Keratinocyte (primary cell): Measurements from ENCODE around the gene ELF1. TPM values are rescaled to one million over a fixed set of nuclear protein-coding genes. Genes with fewer than 3 reads are reported as not detected.
"Not testable (repeated sequence)": the region's sequence is repeated elsewhere in the genome, so short reads cannot be mapped to it uniquely, and the experiment has no call there.

Experiments used
- DNase-seq: peaks from one replicate; pipeline ENCODE4 v3.0.0-alpha.2; 2011; ENCODE audit warnings: low read depth, missing footprints, low spot score
- FAIRE-seq: peaks from 2 replicates; lab custom pipeline; 2011; peaks lifted over from hg19 to GRCh38; lab: Jason Lieb, UNC
- H2AFZ ChIP-seq: 2 replicates; pipeline ENCODE4 v1.6.0; 2012; ENCODE audit warnings: low read length, control low read depth, inconsistent platforms; ENCODE audit not compliant: control insufficient read depth
- H3K27ac ChIP-seq: 2 replicates; pipeline ENCODE4 v1.5.1; 2011; ENCODE audit warnings: low read length; ENCODE audit not compliant: control insufficient read depth, insufficient read depth
- H3K27me3 ChIP-seq: 3 replicates; pipeline ENCODE4 v1.6.0; 2011; ENCODE audit warnings: low read length; ENCODE audit not compliant: control insufficient read depth, insufficient read depth; ENCODE audit errors: extremely low read depth
- H3K36me3 ChIP-seq, 2 experiments: 2 replicates in 1 of 2; 3 replicates in 1 of 2; pipeline ENCODE4 v1.5.1; 2011; ENCODE audit warnings: low read length in 2 of 2, mild to moderate bottlenecking in 1 of 2; ENCODE audit not compliant: control insufficient read depth in 2 of 2, insufficient read depth in 2 of 2; ENCODE audit errors: extremely low read depth in 1 of 2
- H3K4me1 ChIP-seq: 3 replicates; pipeline ENCODE4 v1.5.1; 2011; ENCODE audit warnings: low read length; ENCODE audit not compliant: control insufficient read depth, insufficient read depth; ENCODE audit errors: extremely low read depth
- H3K4me2 ChIP-seq: 3 replicates; pipeline ENCODE4 v1.6.0; 2011; ENCODE audit warnings: low read depth, low read length; ENCODE audit not compliant: control insufficient read depth, insufficient read depth; ENCODE audit errors: extremely low read depth
- H3K4me3 ChIP-seq, 3 experiments: fragments of 200-600 bp in 1 of 3; sonication (generic) in 1 of 3; 2 replicates in 2 of 3; 3 replicates in 1 of 3; pipeline ENCODE4 v1.5.1; 2011 to 2016; ENCODE audit warnings: low read length in 3 of 3, mild to moderate bottlenecking in 3 of 3, control low read depth in 2 of 3, inconsistent platforms in 1 of 3, low read depth in 1 of 3, mixed read lengths in 1 of 3, mixed run types in 1 of 3, moderate library complexity in 1 of 3; ENCODE audit not compliant: control insufficient read depth in 2 of 3, insufficient read depth in 2 of 3; ENCODE audit errors: extremely low read depth in 1 of 3
- H3K79me2 ChIP-seq: 2 replicates; pipeline ENCODE4 v1.6.0; 2012; ENCODE audit warnings: low read length; ENCODE audit not compliant: control insufficient read depth, insufficient read depth
- H3K9ac ChIP-seq: 3 replicates; pipeline ENCODE4 v1.6.0; 2011; ENCODE audit warnings: low read length; ENCODE audit not compliant: control insufficient read depth, insufficient read depth; ENCODE audit errors: extremely low read depth
- H3K9me1 ChIP-seq: 3 replicates; pipeline ENCODE4 v1.6.0; 2011; ENCODE audit warnings: low read length; ENCODE audit not compliant: control insufficient read depth, insufficient read depth; ENCODE audit errors: extremely low read depth
- H3K9me3 ChIP-seq: 2 replicates; pipeline ENCODE4 v1.5.1; 2012; ENCODE audit warnings: low read depth, low read length; ENCODE audit not compliant: control insufficient read depth
- H4K20me1 ChIP-seq: 3 replicates; pipeline ENCODE4 v1.6.0; 2011; ENCODE audit warnings: low read length; ENCODE audit not compliant: control insufficient read depth, insufficient read depth; ENCODE audit errors: extremely low read depth
- EZH2 ChIP-seq: IDR thresholded peaks from one replicate; pipeline ENCODE4 v1.6.1; 2012; ENCODE audit warnings: inconsistent platforms, mild to moderate bottlenecking, low read length, moderate library complexity
- dilution Hi-C: fragments of 300-500 bp; cut with MboI; formaldehyde crosslinking; loops from one replicate; pipeline ENCODE4 v1.7.0; 2020; ENCODE audit warnings: low sequenced_read_pairs; ENCODE audit not compliant: extremely low pct_ligation_motif_present
- polyA plus RNA-seq, 5 experiments: library from polyadenylated mRNA; depleted of rRNA in 3 of 5; stranded (reverse) in 3 of 5; stranded (forward) in 1 of 5; unstranded in 1 of 5; fragments of >200 nt; gene quantifications; 1 replicate in 1 of 5; 2 replicates in 3 of 5; 3 replicates in 1 of 5; pipeline versions ENCODE4 v1.2.1 to v1.2.3, GENCODE V29; 2011 to 2012; ENCODE audit warnings: missing spikeins in 2 of 5, low read depth in 1 of 5, low replicate concordance in 1 of 5
- TF ChIP-seq, protein P1 (sequence below), 3 experiments: IDR thresholded peaks in 1 of 3; conservative IDR thresholded peaks in 1 of 3; optimal IDR thresholded peaks in 1 of 3; 2 replicates in 2 of 3; 3 replicates in 1 of 3; pipeline versions ENCODE3 to v1.5.1; 2011; ENCODE audit warnings: low read length in 3 of 3, mild to moderate bottlenecking in 3 of 3, moderate library complexity in 2 of 3, control low read depth in 1 of 3, inconsistent platforms in 1 of 3; ENCODE audit not compliant: insufficient read depth in 2 of 3; ENCODE audit errors: extremely low read depth in 1 of 3

The ELF1 gene
- polyA plus RNA-seq, 1 donor (not counting 4 experiments of a cell fraction or from before 2014, with no cell fraction given) = 57.6 TPM

GRCh38 chr13:40932252-40932651 is 86.9 kb downstream of the ELF1 start:
- TF ChIP-seq, protein P1, sequence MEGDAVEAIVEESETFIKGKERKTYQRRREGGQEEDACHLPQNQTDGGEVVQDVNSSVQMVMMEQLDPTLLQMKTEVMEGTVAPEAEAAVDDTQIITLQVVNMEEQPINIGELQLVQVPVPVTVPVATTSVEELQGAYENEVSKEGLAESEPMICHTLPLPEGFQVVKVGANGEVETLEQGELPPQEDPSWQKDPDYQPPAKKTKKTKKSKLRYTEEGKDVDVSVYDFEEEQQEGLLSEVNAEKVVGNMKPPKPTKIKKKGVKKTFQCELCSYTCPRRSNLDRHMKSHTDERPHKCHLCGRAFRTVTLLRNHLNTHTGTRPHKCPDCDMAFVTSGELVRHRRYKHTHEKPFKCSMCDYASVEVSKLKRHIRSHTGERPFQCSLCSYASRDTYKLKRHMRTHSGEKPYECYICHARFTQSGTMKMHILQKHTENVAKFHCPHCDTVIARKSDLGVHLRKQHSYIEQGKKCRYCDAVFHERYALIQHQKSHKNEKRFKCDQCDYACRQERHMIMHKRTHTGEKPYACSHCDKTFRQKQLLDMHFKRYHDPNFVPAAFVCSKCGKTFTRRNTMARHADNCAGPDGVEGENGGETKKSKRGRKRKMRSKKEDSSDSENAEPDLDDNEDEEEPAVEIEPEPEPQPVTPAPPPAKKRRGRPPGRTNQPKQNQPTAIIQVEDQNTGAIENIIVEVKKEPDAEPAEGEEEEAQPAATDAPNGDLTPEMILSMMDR (optimal IDR thresholded peaks at IDR 0.05 in 1 of 3, IDR thresholded peaks at IDR 0.05 in 1 of 3, conservative IDR thresholded peaks at IDR 0.05 in 1 of 3; ENCODE audit: extremely low read depth in 1 of 3, insufficient read depth in 2 of 3, low read length in 3 of 3) = no peak
- no peak for TF ChIP-seq EZH2
- Histone ChIP-seq H3K79me2 (peaks cover 5% of the 10 kb centered on the region), H3K9me1 (no peaks in the 10 kb centered on the region), H3K9me3 (no peaks in the 10 kb centered on the region), H3K27ac (no peak overlapping the region), H3K27me3 (no peaks in the 10 kb centered on the region), H2AFZ (no peak overlapping the region), H3K36me3 (peaks cover 8 to 17% of the 10 kb centered on the region in 2 experiments), H3K4me1 (no peaks in the 10 kb centered on the region), H3K4me3 (no peak overlapping the region), H3K9ac (no peak overlapping the region), H4K20me1 (no peaks in the 10 kb centered on the region), H3K4me2 (no peak overlapping the region)
- DNase-seq (no peak), FAIRE-seq (no peak)
- dilution Hi-C loops = no loop called here

DNA sequence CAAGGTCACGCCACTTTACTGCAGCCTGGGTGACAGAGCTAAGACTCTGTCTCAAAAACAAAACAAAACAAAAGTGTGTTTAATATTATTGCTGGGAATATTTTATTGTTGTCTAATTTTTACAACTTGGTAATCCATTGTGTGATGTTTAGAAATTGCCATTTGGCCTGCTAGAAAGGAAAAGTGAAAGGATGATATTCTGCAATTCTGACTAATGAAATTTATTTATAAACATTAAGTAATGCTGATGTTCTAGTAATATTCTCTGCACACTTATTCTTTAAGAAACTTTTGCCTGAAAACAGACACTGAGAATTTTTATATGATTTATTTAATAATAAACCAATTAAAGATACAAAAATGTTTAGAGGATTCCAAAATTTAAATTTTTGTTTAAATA is 87.4 kb downstream of the ELF1 start:
- TF ChIP-seq, protein P1 (optimal IDR thresholded peaks at IDR 0.05 in 1 of 3, IDR thresholded peaks at IDR 0.05 in 1 of 3, conservative IDR thresholded peaks at IDR 0.05 in 1 of 3; ENCODE audit: extremely low read depth in 1 of 3, insufficient read depth in 2 of 3, low read length in 3 of 3) = no peak
- TF ChIP-seq EZH2 = no peak
- FAIRE-seq = no peak
- dilution Hi-C loops = no loop called here

GRCh38 chr13:40929883-40930282 is 89.2 kb downstream of the ELF1 start:
- H2AFZ ChIP-seq, H3K9me1 ChIP-seq, H3K9me3 ChIP-seq, H3K4me2 ChIP-seq, H3K79me2 ChIP-seq, H3K4me3 ChIP-seq, FAIRE-seq, H3K4me1 ChIP-seq, H3K27ac ChIP-seq, H3K27me3 ChIP-seq, H3K9ac ChIP-seq, DNase-seq, dilution Hi-C loops, H4K20me1 ChIP-seq: not testable (repeated sequence)
- peaks cover 8 to 13% of the 10 kb centered on the region in 2 experiments for H3K36me3 ChIP-seq

More for the DNA sequence above, 87.4 kb downstream of the ELF1 start:
- H3K27ac ChIP-seq = no peak overlapping the region
- H3K36me3 ChIP-seq = peaks cover 8 to 17% of the 10 kb centered on the region in 2 experiments
- no peak overlapping the region for H3K9ac ChIP-seq
- H3K4me1 ChIP-seq = no peaks in the 10 kb centered on the region
- no peak overlapping the region for H2AFZ ChIP-seq
- H3K4me2 ChIP-seq = no peak overlapping the region
- no peaks in the 10 kb centered on the region for H4K20me1 ChIP-seq
- no peaks in the 10 kb centered on the region for H3K27me3 ChIP-seq
- no peak overlapping the region for H3K4me3 ChIP-seq
- no peaks in the 10 kb centered on the region for H3K9me1 ChIP-seq
- H3K9me3 ChIP-seq = no peaks in the 10 kb centered on the region
- H3K79me2 ChIP-seq = peaks cover 5% of the 10 kb centered on the region
- DNase-seq = no peak
